ENCODE data around the gene STK17A.

DNA sequence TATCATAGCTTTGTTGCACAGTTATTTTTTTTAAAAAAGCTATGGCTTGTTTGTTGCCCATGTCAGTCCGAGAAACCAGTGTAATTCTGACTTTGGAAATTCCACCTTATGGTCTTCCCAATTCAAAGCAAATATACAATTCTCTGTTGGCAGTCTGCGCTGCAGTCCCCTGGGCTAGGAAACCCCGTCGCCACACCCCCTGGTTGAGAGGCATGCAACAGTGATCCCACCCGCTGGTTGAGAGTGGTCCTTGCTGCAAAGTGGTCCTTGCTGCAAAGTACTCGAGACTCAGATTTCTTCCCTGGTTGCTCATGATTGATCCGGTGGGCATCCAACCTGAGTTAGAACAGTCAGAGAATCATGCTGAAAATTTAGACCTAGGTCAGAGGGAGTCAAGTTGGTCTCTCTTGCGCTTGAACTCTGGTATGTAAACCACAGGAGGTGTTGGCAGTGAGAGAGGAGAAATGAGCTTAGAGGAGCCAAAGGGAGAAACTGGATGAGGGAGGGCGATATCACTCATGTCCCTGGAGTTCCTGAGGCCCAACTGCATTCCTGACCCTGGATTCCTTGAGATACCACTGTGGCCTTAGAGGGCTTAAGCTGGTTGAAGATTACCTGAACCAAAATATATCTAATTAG is 45.0 kb upstream of the STK17A start:
- TF ChIP-seq, protein P1, sequence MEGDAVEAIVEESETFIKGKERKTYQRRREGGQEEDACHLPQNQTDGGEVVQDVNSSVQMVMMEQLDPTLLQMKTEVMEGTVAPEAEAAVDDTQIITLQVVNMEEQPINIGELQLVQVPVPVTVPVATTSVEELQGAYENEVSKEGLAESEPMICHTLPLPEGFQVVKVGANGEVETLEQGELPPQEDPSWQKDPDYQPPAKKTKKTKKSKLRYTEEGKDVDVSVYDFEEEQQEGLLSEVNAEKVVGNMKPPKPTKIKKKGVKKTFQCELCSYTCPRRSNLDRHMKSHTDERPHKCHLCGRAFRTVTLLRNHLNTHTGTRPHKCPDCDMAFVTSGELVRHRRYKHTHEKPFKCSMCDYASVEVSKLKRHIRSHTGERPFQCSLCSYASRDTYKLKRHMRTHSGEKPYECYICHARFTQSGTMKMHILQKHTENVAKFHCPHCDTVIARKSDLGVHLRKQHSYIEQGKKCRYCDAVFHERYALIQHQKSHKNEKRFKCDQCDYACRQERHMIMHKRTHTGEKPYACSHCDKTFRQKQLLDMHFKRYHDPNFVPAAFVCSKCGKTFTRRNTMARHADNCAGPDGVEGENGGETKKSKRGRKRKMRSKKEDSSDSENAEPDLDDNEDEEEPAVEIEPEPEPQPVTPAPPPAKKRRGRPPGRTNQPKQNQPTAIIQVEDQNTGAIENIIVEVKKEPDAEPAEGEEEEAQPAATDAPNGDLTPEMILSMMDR (IDR thresholded peaks at IDR 0.05) = no peak
- TF ChIP-seq ELF1 (IDR thresholded peaks at IDR 0.05) = no peak
